ENCODE results near the gene STK24.

STK24 gene

DNA sequence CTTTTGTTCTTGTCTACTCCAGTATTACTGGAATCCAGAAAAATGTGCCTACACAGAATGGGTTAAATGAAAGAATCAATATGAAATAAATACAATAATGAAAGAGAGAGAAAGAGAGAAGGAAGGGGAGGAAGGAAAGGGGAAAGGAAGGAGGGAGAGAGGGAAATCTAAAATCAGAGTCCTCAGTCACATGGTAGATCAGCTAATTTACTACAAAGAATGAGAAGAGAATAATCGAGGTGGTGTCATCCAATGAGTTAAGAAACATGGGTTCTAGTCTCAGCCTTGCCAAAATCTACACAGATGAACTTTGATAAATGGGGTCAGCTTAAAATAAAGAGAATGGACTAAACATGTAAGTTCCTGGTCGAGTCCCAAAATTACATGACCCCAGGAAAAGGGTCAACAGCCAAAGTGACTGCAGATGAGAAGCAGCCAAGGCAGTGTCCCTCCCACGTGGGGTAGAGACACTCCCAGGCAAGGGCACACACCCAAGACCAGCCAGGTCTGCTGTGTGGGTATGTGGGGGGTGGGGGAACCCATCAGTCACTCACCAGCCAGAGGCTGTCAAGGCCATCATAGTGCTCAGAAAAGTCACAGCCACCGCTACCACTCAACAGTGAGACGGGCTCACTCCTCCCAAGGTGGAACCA is 103.6 kb downstream of the STK24 start:
- Histone ChIP-seq H3K4me3 (ENCODE audit: low read length) (no peak overlapping the region), H3K9me3 (ENCODE audit: insufficient read depth, low read depth, low read length) (no peaks in the 10 kb centered on the region), H3K4me1 (ENCODE audit: insufficient read depth, low read length) (peaks cover 27% of the 10 kb centered on the region), H3K27ac (ENCODE audit: low read length) (no peak overlapping the region), H3K9ac (ENCODE audit: low read depth, low read length) (no peak overlapping the region), H3K36me3 (ENCODE audit: insufficient read depth, low read depth, low read length) (peaks cover 50% of the 10 kb centered on the region), H3K27me3 (ENCODE audit: insufficient read depth, low read length) (no peaks in the 10 kb centered on the region)

DNA sequence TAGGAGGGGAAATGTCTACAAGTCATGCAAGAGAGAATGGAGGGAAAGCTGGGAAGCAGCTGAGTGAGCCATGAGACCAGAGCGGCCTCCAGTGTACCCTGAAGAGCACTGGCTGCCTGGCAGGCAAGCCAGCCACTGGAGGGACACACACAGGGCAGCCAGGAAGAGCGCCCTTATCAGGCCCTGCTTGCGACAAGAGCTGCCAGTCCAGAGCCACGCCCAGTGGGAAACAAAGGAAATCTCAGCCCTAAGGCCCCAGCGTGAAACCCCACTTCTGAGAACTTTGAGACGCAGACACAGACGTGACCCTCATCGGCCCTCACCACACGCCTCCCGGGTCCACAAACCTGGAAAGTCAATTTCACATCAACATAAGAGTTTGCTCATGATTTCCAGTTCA is 105.0 kb downstream of the STK24 start:
- no peaks in the 10 kb centered on the region for H3K27me3 ChIP-seq (ENCODE audit: insufficient read depth, low read length)
- H3K9me3 ChIP-seq (ENCODE audit: insufficient read depth, low read depth, low read length), result no peaks in the 10 kb centered on the region
- peaks cover 16% of the 10 kb centered on the region for H3K4me1 ChIP-seq (ENCODE audit: insufficient read depth, low read length)
- peaks cover 59% of the 10 kb centered on the region for H3K36me3 ChIP-seq (ENCODE audit: insufficient read depth, low read depth, low read length)
- no peak overlapping the region for H3K4me3 ChIP-seq (ENCODE audit: low read length)
- no peak overlapping the region for H3K27ac ChIP-seq (ENCODE audit: low read length)
- H3K9ac ChIP-seq (ENCODE audit: low read depth, low read length), result no peak overlapping the region

DNA sequence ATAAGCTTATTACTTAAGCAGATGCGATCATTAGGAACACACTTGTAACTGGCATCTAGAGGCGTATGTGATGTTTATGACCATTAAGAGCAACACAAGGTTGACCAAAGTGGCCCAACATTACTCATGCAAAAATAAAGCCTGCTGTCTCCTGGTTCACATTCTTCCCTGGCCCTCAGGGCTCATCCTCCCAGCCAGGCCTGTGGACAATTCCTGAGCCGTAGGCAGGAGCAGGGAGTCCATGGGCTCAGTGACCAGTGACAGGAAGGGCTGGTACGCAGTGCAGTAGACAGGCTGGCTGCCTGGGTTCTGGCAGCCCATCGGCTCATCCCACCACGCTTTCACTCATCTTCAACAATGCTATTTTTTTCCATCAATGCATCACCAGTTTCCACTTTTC is 106.0 kb downstream of the STK24 start:
- H3K36me3 ChIP-seq (ENCODE audit: insufficient read depth, low read depth, low read length), result peaks cover 65% of the 10 kb centered on the region

GRCh38 chr13:98468929-98469328 is 108.0 kb downstream of the STK24 start:
- H3K4me3 ChIP-seq (ENCODE audit: low read length), result no peak overlapping the region
- H3K9ac ChIP-seq (ENCODE audit: low read depth, low read length), result no peak overlapping the region
- H3K9me3 ChIP-seq (ENCODE audit: insufficient read depth, low read depth, low read length), result no peaks in the 10 kb centered on the region
- peaks cover 65% of the 10 kb centered on the region for H3K36me3 ChIP-seq (ENCODE audit: insufficient read depth, low read depth, low read length)
- no peak overlapping the region for H3K27ac ChIP-seq (ENCODE audit: low read length)
- H3K27me3 ChIP-seq (ENCODE audit: insufficient read depth, low read length), result no peaks in the 10 kb centered on the region
- no peaks in the 10 kb centered on the region; the same call in 1 of the 2 replicates for H3K4me1 ChIP-seq (ENCODE audit: insufficient read depth, low read length)

More for the DNA sequence above, 106.0 kb downstream of the STK24 start:
- H3K27ac ChIP-seq (ENCODE audit: low read length), result no peak overlapping the region
- no peaks in the 10 kb centered on the region for H3K9me3 ChIP-seq (ENCODE audit: insufficient read depth, low read depth, low read length)
- H3K9ac ChIP-seq (ENCODE audit: low read depth, low read length), result no peak overlapping the region
- H3K4me3 ChIP-seq (ENCODE audit: low read length), result no peak overlapping the region
- H3K4me1 ChIP-seq (ENCODE audit: insufficient read depth, low read length), result peaks cover 7% of the 10 kb centered on the region; the same call in 1 of the 2 replicates
- H3K27me3 ChIP-seq (ENCODE audit: insufficient read depth, low read length), result no peaks in the 10 kb centered on the region

GRCh38 chr13:98468361-98468760 is 108.5 kb downstream of the STK24 start:
- H3K36me3 ChIP-seq (ENCODE audit: insufficient read depth, low read depth, low read length), result peaks cover 65% of the 10 kb centered on the region
- H3K4me3 ChIP-seq (ENCODE audit: low read length), result no peak overlapping the region

DNA sequence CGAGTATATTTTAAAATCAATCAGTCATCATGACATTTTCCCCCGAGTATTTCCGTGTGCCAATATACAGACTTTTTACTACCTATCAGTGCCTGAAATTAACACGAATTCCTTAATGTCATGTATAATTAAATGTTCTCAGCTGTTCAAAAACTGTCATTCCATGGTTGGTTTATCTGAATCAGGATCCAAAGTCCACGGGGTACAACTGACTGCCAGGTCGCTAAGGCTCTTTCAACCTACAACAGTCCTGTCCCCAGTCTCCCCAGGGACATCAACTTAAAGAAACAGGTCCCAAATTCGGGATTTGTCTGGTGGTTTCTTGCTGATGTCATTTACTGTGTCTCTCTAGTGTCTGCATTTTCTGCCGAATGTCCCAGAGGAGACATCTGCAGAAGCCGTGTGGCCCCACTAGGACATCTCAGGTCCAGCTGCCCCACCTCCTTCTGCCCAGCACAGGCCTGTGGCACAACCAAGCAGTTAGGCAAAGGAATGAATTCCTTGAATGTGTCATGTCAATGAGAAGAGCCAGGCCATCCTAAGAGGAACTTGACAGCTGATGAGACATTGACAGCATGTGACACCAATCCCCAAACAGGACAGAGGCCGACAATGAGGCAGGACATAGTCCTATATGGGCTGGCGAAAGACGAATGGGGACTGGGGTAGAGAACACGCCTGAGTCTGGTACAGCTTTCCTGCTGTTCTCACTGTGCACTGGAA is 109.5 kb downstream of the STK24 start:
- H3K9me3 ChIP-seq (ENCODE audit: insufficient read depth, low read depth, low read length), result no peaks in the 10 kb centered on the region
- H3K27ac ChIP-seq (ENCODE audit: low read length), result no peak overlapping the region
- peaks cover 68% of the 10 kb centered on the region for H3K36me3 ChIP-seq (ENCODE audit: insufficient read depth, low read depth, low read length)
- no peaks in the 10 kb centered on the region for H3K4me1 ChIP-seq (ENCODE audit: insufficient read depth, low read length)
- H3K27me3 ChIP-seq (ENCODE audit: insufficient read depth, low read length), result no peaks in the 10 kb centered on the region
- H3K9ac ChIP-seq (ENCODE audit: low read depth, low read length), result no peak overlapping the region
- H3K4me3 ChIP-seq (ENCODE audit: low read length), result no peak overlapping the region

More at GRCh38 chr13:98468361-98468760, 108.5 kb downstream of the STK24 start:
- Histone ChIP-seq H3K9ac (ENCODE audit: low read depth, low read length) (no peak overlapping the region), H3K4me1 (ENCODE audit: insufficient read depth, low read length) (no peaks in the 10 kb centered on the region), H3K27me3 (ENCODE audit: insufficient read depth, low read length) (no peaks in the 10 kb centered on the region), H3K27ac (ENCODE audit: low read length) (no peak overlapping the region), H3K9me3 (ENCODE audit: insufficient read depth, low read depth, low read length) (no peaks in the 10 kb centered on the region)

DNA sequence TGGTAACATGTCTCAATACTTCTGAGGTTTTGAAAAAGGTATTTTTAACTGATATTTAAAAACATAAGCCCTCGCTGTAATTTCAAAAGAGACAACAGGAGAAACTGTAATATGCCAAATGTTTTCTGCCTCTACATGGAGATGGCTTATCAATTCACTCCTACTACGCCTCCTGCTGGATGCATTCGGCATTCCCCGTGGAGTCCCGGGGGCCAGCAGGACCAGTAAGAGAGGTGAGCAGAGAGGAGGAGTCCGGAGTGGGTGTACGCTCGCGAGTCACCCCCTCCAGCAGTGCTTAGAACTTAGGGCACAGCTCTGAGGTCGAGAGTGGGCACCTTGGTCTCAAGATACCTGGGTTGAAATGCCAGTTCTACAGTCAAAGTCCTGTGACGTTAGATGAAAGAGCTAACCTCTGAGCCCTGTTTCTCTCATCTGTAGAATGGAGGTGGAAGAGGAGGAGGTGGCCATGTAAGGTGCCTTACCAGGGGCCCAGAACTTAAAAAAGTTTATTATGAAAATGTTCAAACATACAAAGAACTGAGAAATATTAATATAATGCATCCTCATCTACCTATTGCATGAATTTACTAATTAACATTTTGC is 110.2 kb downstream of the STK24 start:
- H3K4me1 ChIP-seq (ENCODE audit: insufficient read depth, low read length), result no peaks in the 10 kb centered on the region
- H3K27ac ChIP-seq (ENCODE audit: low read length), result no peak overlapping the region
- H3K9ac ChIP-seq (ENCODE audit: low read depth, low read length), result no peak overlapping the region
- no peak overlapping the region for H3K4me3 ChIP-seq (ENCODE audit: low read length)
- no peaks in the 10 kb centered on the region for H3K9me3 ChIP-seq (ENCODE audit: insufficient read depth, low read depth, low read length)
- no peaks in the 10 kb centered on the region for H3K27me3 ChIP-seq (ENCODE audit: insufficient read depth, low read length)
- H3K36me3 ChIP-seq (ENCODE audit: insufficient read depth, low read depth, low read length), result peaks cover 68% of the 10 kb centered on the region

DNA sequence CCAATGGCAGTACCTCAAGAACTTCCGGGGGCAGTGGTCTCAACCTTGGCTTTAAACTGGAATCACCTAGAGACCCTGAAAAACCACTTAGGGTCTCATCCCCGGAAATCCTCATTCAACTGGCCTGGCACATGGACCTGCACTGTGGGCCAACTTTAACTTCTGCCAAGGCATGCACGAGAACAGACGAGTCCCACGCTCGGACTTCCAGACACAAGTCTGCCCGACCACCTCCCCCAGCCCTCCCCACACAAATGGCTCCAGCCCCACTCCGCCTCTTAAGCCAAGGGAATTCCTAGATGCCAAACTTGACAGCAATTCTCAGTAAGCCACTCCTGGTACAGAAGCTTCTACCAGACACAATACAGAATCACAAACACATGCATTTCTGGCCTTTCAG is 114.0 kb downstream of the STK24 start:
- Histone ChIP-seq H3K27me3 (ENCODE audit: insufficient read depth, low read length) (no peaks in the 10 kb centered on the region), H3K9ac (ENCODE audit: low read depth, low read length) (no peak overlapping the region), H3K4me1 (ENCODE audit: insufficient read depth, low read length) (no peaks in the 10 kb centered on the region), H3K36me3 (ENCODE audit: insufficient read depth, low read depth, low read length) (peaks cover 85% of the 10 kb centered on the region), H3K4me3 (ENCODE audit: low read length) (no peak overlapping the region), H3K27ac (ENCODE audit: low read length) (no peak overlapping the region), H3K9me3 (ENCODE audit: insufficient read depth, low read depth, low read length) (no peaks in the 10 kb centered on the region)

GRCh38 chr13:98462241-98462882 is 114.5 kb downstream of the STK24 start:
- Histone ChIP-seq H3K9me3 (ENCODE audit: insufficient read depth, low read depth, low read length) (no peaks in the 10 kb centered on the region), H3K27ac (ENCODE audit: low read length) (no peak overlapping the region), H3K9ac (ENCODE audit: low read depth, low read length) (no peak overlapping the region), H3K4me3 (ENCODE audit: low read length) (no peak overlapping the region), H3K4me1 (ENCODE audit: insufficient read depth, low read length) (no peaks in the 10 kb centered on the region), H3K36me3 (ENCODE audit: insufficient read depth, low read depth, low read length) (peaks cover 84% of the 10 kb centered on the region), H3K27me3 (ENCODE audit: insufficient read depth, low read length) (no peaks in the 10 kb centered on the region)

- Histone ChIP-seq H3K9me3 (ENCODE audit: insufficient read depth, low read depth, low read length) (no peaks in the 10 kb centered on the region), H3K9ac (ENCODE audit: low read depth, low read length) (no peak overlapping the region), H3K4me3 (ENCODE audit: low read length) (no peak overlapping the region), H3K36me3 (ENCODE audit: insufficient read depth, low read depth, low read length) (peaks cover 87% of the 10 kb centered on the region), H3K27ac (ENCODE audit: low read length) (no peak overlapping the region), H3K27me3 (ENCODE audit: insufficient read depth, low read length) (no peaks in the 10 kb centered on the region), H3K4me1 (ENCODE audit: insufficient read depth, low read length) (no peaks in the 10 kb centered on the region)
These were observed 115.2 kb downstream of the STK24 start for GRCh38 chr13:98461486-98462240.

DNA sequence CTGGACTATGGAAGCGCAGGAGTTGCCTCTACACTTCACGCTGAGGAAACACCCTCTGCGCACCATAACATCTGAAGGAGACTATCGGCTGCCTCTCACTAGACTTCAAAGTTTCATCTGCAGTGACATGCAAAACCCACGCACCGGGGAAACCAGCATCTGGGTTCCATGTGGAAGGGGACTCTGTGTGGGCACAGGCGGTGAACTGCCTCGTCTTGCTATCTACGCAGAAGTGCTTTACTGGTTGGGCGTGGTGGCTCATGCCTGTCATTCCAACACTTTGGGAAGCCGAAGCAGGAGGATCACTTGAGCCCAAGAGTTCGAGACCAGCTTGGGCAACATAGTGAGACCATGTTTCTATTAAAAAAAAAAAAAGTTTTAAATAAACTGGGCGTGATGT is 116.4 kb downstream of the STK24 start:
- H3K9me3 ChIP-seq (ENCODE audit: insufficient read depth, low read depth, low read length), result no peaks in the 10 kb centered on the region
- no peaks in the 10 kb centered on the region for H3K27me3 ChIP-seq (ENCODE audit: insufficient read depth, low read length)
- no peak overlapping the region for H3K27ac ChIP-seq (ENCODE audit: low read length)
- H3K4me1 ChIP-seq (ENCODE audit: insufficient read depth, low read length), result no peaks in the 10 kb centered on the region
- H3K4me3 ChIP-seq (ENCODE audit: low read length), result no peak overlapping the region
- H3K9ac ChIP-seq (ENCODE audit: low read depth, low read length), result no peak overlapping the region
- peaks cover 88% of the 10 kb centered on the region for H3K36me3 ChIP-seq (ENCODE audit: insufficient read depth, low read depth, low read length)

Data from iPS-20b (cell line).